K562 (cell line): Measurements from ENCODE around the gene NXN. TPM values are rescaled to one million over a fixed set of nuclear protein-coding genes. Genes with fewer than 3 reads are reported as not detected.

Experiments used
- ATAC-seq: fragments of 200-7000 bp; cut with Tn5 transposase; 3 replicates; pipeline ENCODE4 v1.9.1; 2020; ENCODE audit warnings: moderate library complexity
- BruUV-seq: library from RNA; stranded (reverse); fragments of 400-500 nt; replicated peaks from 2 replicates; lab custom pipeline; 2021; lab: Mats Ljungman, UMichigan
- CTCF ChIA-PET: fragments of 300-600 bp; formaldehyde crosslinking; extraction: SDS; loops from one replicate; lab custom pipeline; 2021; ENCODE audit warnings: low intra/inter-chr PET ratio; lab: Yijun Ruan, JAX
- POLR2A ChIA-PET: fragments of 300-600, 350-650 bp; sonication (Branson Sonifier 250); formaldehyde crosslinking; extraction: SDS; loops from one replicate; lab custom pipeline; 2021; ENCODE audit warnings: antibody characterized with exemption, inconsistent platforms; lab: Yijun Ruan, JAX
- DNase-seq, 4 experiments: peaks; one replicate each; pipeline versions ENCODE4 v3.0.0 to v3.0.0-alpha.2; 2011 to 2018; ENCODE audit warnings: low spot score in 3 of 4, mixed read lengths in 3 of 4; ENCODE audit errors: extremely low read depth in 1 of 4
- FAIRE-seq: peaks from 2 replicates; lab custom pipeline; 2011; peaks lifted over from hg19 to GRCh38; lab: Jason Lieb, UNC
- H2AFZ ChIP-seq: 2 replicates; pipeline ENCODE4 v1.6.0; 2011; ENCODE audit warnings: low read depth, low read length, control low read depth, inconsistent platforms
- H3K27ac ChIP-seq: fragments of 200-600 bp; 3 replicates; pipeline ENCODE4 v1.8.0; 2011; ENCODE audit warnings: low read depth, mild to moderate bottlenecking, control low read depth, inconsistent platforms, low read length, moderate library complexity, mixed read lengths; ENCODE audit errors: extremely low read depth
- H3K27me3 ChIP-seq, 2 experiments: fragments of 300-600 bp in 1 of 2; 2 replicates in 1 of 2; 3 replicates in 1 of 2; pipeline versions ENCODE4 v1.6.0 to v1.8.0; 2011; ENCODE audit warnings: inconsistent platforms in 2 of 2, low read length in 2 of 2, mild to moderate bottlenecking in 1 of 2, mixed read lengths in 1 of 2, moderate library complexity in 1 of 2; ENCODE audit not compliant: control insufficient read depth in 2 of 2, insufficient read depth in 2 of 2
- H3K36me3 ChIP-seq: fragments of 300-600 bp; 3 replicates; pipeline ENCODE4 v1.8.0; 2011; ENCODE audit warnings: mild to moderate bottlenecking, low read length, inconsistent platforms; ENCODE audit not compliant: control insufficient read depth, insufficient read depth
- H3K4me1 ChIP-seq, 2 experiments: fragments of 200-600 bp in 1 of 2; replicated peaks in 1 of 2; 2 replicates in 1 of 2; 3 replicates in 1 of 2; pipeline versions ENCODE4 v1.5.1 to v1.8.0; 2011; ENCODE audit warnings: inconsistent platforms in 2 of 2, low read length in 2 of 2, mild to moderate bottlenecking in 1 of 2, mixed read lengths in 1 of 2, moderate library complexity in 1 of 2; ENCODE audit not compliant: control insufficient read depth in 2 of 2, insufficient read depth in 2 of 2
- H3K4me2 ChIP-seq: 2 replicates; pipeline ENCODE4 v1.6.1; 2011; ENCODE audit warnings: low read length, control low read depth, inconsistent platforms, mixed read lengths; ENCODE audit not compliant: insufficient read depth
- H3K4me3 ChIP-seq: fragments of 200-600 bp; sonication (generic), shearing (Covaris generic); 2 replicates; pipeline ENCODE4 v1.5.1; 2016; ENCODE audit warnings: control low read depth, inconsistent platforms
- H3K79me2 ChIP-seq: fragments of 200-600 bp; 3 replicates; pipeline ENCODE4 v1.8.0; 2011; ENCODE audit warnings: low read length, inconsistent platforms; ENCODE audit not compliant: control insufficient read depth, insufficient read depth
- H3K9ac ChIP-seq, 2 experiments: 2 replicates each; pipeline versions ENCODE4 v1.6.0 to v1.6.1; 2011; ENCODE audit warnings: low read depth in 2 of 2, low read length in 2 of 2, control low read depth in 1 of 2, inconsistent platforms in 1 of 2, mild to moderate bottlenecking in 1 of 2, mixed read lengths in 1 of 2; ENCODE audit not compliant: insufficient read depth in 1 of 2
- H3K9me1 ChIP-seq: one replicate; pipeline ENCODE4 v1.6.0; 2011; ENCODE audit warnings: inconsistent platforms, mild to moderate bottlenecking, low read length, moderate library complexity; ENCODE audit not compliant: control insufficient read depth, insufficient read depth
- H3K9me3 ChIP-seq: replicated peaks from 2 replicates; pipeline ENCODE4 v1.5.1; 2011; ENCODE audit warnings: low read depth, low read length, inconsistent platforms; ENCODE audit not compliant: control insufficient read depth, insufficient read depth
- H4K20me1 ChIP-seq: replicated peaks from 2 replicates; pipeline ENCODE4 v1.6.1; 2011; ENCODE audit warnings: low read length, inconsistent platforms, mixed read lengths; ENCODE audit not compliant: control insufficient read depth, insufficient read depth
- EP300 ChIP-seq: IDR thresholded peaks from 2 replicates; pipeline ENCODE4 v1.6.1; 2012; ENCODE audit warnings: low read length, improper control_type of control experiment
- MIER1 ChIP-seq: fragments of 450-650 bp; IDR thresholded peaks from 2 replicates; pipeline ENCODE4 v1.6.1; 2016; ENCODE audit warnings: antibody characterized with exemption, mild to moderate bottlenecking, low read depth
- POU5F1 ChIP-seq: fragments of 150-350 bp; IDR thresholded peaks from 2 replicates; pipeline ENCODE4 v1.6.1; 2014; ENCODE audit warnings: borderline replicate concordance, low read length, low read depth, mild to moderate bottlenecking; ENCODE audit not compliant: partially characterized antibody
- ZKSCAN3 ChIP-seq: fragments of 250-450 bp; sonication (Bioruptor Pico); IDR thresholded peaks from 2 replicates; pipeline ENCODE4 v1.4.0; 2020
- ZNF431 ChIP-seq: sonication (generic); formaldehyde crosslinking; IDR thresholded peaks from 2 replicates; pipeline ENCODE4 v1.8.0; 2022; ENCODE audit warnings: mild to moderate bottlenecking, missing genetic modification reagents
- WGBS: fragments of 100-300 bp; shearing (Covaris generic); methylation state at CpG from one replicate; pipeline ENCODE4 v1.1.6; 2016; ENCODE audit warnings: low coverage, mixed read lengths; ENCODE audit not compliant: insufficient coverage; ENCODE audit errors: missing lambda C conversion rate; 5-methylcytosine and 5-hydroxymethylcytosine counted together
- in situ Hi-C: fragments of 300-500 bp; cut with MboI; formaldehyde crosslinking; loops from 4 replicates; pipeline ENCODE4 v1.15.0; 2018; ENCODE audit warnings: inconsistent platforms, mixed read lengths
- intact Hi-C: fragments of 100-400 bp; cut with micrococcal nuclease; formaldehyde crosslinking; loops from 2 replicates; pipeline ENCODE4 v1.14.2; 2022
- polyA plus RNA-seq, 8 experiments: library from polyadenylated mRNA; depleted of rRNA in 4 of 8; stranded (reverse) in 5 of 8; unstranded in 3 of 8; fragments of >200 nt; fragmentation: Nextera tagmentation in 2 of 8; fragmentation: Illumina TruSeq in 1 of 8; extraction: Ambion mirVana in 2 of 8; extraction: Trizol in 1 of 8; gene quantifications; 2 replicates each; pipeline versions ENCODE4 v1.2.1 to v1.2.3, GENCODE V29; 2011 to 2014; ENCODE audit warnings: inconsistent platforms in 1 of 8, missing spikeins in 1 of 8
- total RNA-seq, 7 experiments: library from RNA; depleted of rRNA in 6 of 7; stranded (reverse); fragments of >200 nt in 6 of 7; fragmentation: Illumina TruSeq in 2 of 7; extraction: Trizol in 2 of 7; gene quantifications; 2 replicates each; pipeline versions ENCODE4 v1.2.1 to v1.2.3, GENCODE V29; 2011 to 2021; ENCODE audit warnings: low replicate concordance in 1 of 7
- TF ChIP-seq, protein P1 (sequence below): fragments of 450-650 bp; formaldehyde crosslinking; IDR thresholded peaks from 2 replicates; pipeline ENCODE4 v1.4.0; 2020; ENCODE audit warnings: mild to moderate bottlenecking, mixed read lengths
- TF ChIP-seq, protein P2 (sequence below): IDR thresholded peaks from 2 replicates; pipeline ENCODE4 v1.6.1; 2012; ENCODE audit warnings: low read depth, low read length, improper control_type of control experiment, borderline replicate concordance

The NXN gene
- total and polyA plus RNA-seq, 9 of the 15 experiments (the other 6 are each of a cell fraction or from before 2014, with no cell fraction given): 0.08 to 0.39 (median 0.29) TPM; not detected in 5

DNA sequence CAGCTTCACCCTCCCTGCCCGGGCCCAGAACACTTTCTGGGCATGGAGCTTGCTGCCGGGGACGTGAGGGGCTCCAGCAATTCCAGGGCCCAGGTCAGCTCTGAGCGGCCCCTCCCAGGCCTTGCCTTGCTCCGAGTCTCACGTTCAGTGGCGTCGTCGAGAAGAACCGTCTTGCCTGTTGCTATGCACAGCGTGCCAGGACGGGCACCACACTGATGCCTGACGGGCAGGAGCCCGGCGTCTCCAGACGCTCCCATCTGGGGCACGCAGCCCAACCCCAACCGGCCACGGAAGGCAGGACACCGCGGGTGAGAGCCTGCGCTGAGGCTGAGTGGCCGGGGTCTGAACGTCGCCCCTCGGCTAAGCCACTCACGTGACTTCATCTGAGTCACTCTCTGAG, 44.5 kb upstream of the NXN start:
- ATAC-seq (no peak), DNase-seq (no peak), FAIRE-seq (no peak)
- WGBS: 12% methylated on average over 23 of the region's 27 CpGs
- H3K36me3 ChIP-seq: no peaks in the 10 kb centered on the region
- CTCF ChIA-PET: no interaction called here
- H4K20me1 ChIP-seq: no peaks in the 10 kb centered on the region; the same call in 1 of the 2 replicates
- H3K9ac ChIP-seq: no peak overlapping the region
- H3K27ac ChIP-seq: no peak overlapping the region
- no peaks in the 10 kb centered on the region for H3K79me2 ChIP-seq
- H3K4me3 ChIP-seq: no peak overlapping the region
- no peaks in the 10 kb centered on the region for H3K9me3 ChIP-seq
- intact Hi-C loops (no loop called here), in situ Hi-C loops (no loop called here)
- POLR2A ChIA-PET: no interaction called here
- no peak overlapping the region for H3K4me2 ChIP-seq
- no TSS peak for BruUV-seq
- peaks cover 15 to 88% of the 10 kb centered on the region in 2 experiments; a peak in 4 of 5 replicates for H3K27me3 ChIP-seq
- no peak overlapping the region for H2AFZ ChIP-seq
- H3K9me1 ChIP-seq: no peaks in the 10 kb centered on the region
- TF ChIP-seq MIER1: no peak
- TF ChIP-seq ZKSCAN3 (CRISPR knock-in tag): no peak
- TF ChIP-seq, protein P1, sequence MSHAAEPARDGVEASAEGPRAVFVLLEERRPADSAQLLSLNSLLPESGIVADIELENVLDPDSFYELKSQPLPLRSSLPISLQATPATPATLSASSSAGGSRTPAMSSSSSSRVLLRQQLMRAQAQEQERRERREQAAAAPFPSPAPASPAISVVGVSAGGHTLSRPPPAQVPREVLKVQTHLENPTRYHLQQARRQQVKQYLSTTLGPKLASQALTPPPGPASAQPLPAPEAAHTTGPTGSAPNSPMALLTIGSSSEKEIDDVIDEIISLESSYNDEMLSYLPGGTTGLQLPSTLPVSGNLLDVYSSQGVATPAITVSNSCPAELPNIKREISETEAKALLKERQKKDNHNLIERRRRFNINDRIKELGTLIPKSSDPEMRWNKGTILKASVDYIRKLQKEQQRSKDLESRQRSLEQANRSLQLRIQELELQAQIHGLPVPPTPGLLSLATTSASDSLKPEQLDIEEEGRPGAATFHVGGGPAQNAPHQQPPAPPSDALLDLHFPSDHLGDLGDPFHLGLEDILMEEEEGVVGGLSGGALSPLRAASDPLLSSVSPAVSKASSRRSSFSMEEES (CRISPR knock-in tag): peak; percentile 55
- no peak for TF ChIP-seq ZNF431 (CRISPR knock-in tag)
- TF ChIP-seq, protein P2, sequence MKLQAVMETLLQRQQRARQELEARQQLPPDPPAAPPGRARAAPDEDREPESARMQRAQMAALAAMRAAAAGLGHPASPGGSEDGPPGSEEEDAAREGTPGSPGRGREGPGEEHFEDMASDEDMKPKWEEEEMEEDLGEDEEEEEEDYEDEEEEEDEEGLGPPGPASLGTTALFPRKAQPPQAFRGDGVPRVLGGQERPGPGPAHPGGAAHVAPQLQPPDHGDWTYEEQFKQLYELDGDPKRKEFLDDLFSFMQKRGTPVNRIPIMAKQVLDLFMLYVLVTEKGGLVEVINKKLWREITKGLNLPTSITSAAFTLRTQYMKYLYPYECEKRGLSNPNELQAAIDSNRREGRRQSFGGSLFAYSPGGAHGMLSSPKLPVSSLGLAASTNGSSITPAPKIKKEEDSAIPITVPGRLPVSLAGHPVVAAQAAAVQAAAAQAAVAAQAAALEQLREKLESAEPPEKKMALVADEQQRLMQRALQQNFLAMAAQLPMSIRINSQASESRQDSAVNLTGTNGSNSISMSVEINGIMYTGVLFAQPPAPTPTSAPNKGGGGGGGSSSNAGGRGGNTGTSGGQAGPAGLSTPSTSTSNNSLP: no peak
- TF ChIP-seq EP300: no peak
- no peak for TF ChIP-seq POU5F1
- peaks cover 0 to 21% of the 10 kb centered on the region in 2 experiments; a peak in 2 of 5 replicates for H3K4me1 ChIP-seq
